ENCODE measurements around the gene PCAT7.

- TF ChIP-seq POLR2A (IDR thresholded peaks at IDR 0.05; ENCODE audit: low read depth, low read length) (no peak), RAD21 (IDR thresholded peaks at IDR 0.05; ENCODE audit: low read length) (no peak)
- TF ChIP-seq, protein P1, sequence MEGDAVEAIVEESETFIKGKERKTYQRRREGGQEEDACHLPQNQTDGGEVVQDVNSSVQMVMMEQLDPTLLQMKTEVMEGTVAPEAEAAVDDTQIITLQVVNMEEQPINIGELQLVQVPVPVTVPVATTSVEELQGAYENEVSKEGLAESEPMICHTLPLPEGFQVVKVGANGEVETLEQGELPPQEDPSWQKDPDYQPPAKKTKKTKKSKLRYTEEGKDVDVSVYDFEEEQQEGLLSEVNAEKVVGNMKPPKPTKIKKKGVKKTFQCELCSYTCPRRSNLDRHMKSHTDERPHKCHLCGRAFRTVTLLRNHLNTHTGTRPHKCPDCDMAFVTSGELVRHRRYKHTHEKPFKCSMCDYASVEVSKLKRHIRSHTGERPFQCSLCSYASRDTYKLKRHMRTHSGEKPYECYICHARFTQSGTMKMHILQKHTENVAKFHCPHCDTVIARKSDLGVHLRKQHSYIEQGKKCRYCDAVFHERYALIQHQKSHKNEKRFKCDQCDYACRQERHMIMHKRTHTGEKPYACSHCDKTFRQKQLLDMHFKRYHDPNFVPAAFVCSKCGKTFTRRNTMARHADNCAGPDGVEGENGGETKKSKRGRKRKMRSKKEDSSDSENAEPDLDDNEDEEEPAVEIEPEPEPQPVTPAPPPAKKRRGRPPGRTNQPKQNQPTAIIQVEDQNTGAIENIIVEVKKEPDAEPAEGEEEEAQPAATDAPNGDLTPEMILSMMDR (conservative IDR thresholded peaks at IDR 0.05; ENCODE audit: low read depth, low read length): no peak
Measured at GRCh38 chr9:94560237-94560636, 5.4 kb downstream of the PCAT7 start.

Measured in IMR-90 (cell line).